Measurements from ENCODE around the gene NUPR1. TPM values are rescaled to one million over a fixed set of nuclear protein-coding genes. Genes with fewer than 3 reads are reported as not detected.
"Not testable (repeated sequence)": the region's sequence is repeated elsewhere in the genome, so short reads cannot be mapped to it uniquely, and the experiment has no call there.

NUPR1 gene
- total RNA-seq, 1 donor from 2014 or later: 33.1 TPM

DNA sequence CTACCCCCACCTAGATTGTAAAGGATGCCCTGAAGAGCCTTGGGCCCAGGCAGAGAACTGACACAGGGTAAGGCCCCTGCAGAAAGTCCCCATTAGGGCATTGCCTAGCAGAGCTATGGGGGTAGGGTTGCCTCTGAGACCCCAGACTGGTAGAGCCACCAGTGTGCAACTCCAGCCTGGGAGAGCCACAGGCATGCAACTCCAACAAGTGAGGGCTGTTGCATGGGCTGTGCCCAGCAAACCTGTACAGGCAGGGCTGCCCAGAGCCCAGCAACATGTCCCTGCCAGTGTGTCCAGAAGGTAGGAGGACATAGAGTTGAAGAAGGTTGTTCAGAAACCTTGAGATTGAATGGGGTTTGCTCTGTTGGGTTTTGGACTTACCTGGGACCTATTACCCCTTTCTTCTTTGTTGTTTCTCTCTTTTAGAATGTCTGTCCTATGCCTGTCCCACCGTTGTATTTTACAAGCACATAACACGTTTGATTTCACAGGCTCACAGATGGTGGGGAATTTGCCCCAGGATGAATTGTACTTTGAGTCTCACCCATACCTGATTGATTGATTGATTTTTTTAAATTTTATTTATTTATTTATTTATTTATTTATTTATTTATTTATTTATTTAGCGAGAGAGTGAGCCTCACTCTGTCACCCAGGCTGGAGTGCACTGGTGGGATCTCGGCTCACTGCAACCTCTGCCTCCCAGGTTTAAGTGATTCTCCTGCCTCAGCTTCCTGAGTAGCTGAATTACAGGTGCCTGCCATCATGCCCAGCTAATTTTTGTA lies 31.4 kb upstream of the NUPR1 start:
- Histone ChIP-seq H3K9me3 (replicated peaks) (peaks cover 13% of the 10 kb centered on the region), H3K27me3 (ENCODE audit: low read depth) (no peaks in the 10 kb centered on the region), H3K4me3 (no peak overlapping the region), H3K36me3 (peaks cover 9% of the 10 kb centered on the region), H3K27ac (replicated peaks) (no peak overlapping the region), H3K4me1 (peaks cover 32% of the 10 kb centered on the region)
- TF ChIP-seq CTCF (IDR thresholded peaks at IDR 0.05; ENCODE audit: borderline replicate concordance): no peak
- intact Hi-C loops (cut with micrococcal nuclease): no loop called here
- DNase-seq: no peak

GRCh38 chr16:28569021-28569420 lies 30.2 kb upstream of the NUPR1 start:
- DNase-seq: no peak
- Histone ChIP-seq H3K36me3 (peaks cover 9% of the 10 kb centered on the region), H3K9me3 (replicated peaks) (peaks cover 13% of the 10 kb centered on the region), H3K27ac (replicated peaks) (no peak overlapping the region), H3K4me3 (no peak overlapping the region), H3K4me1 (peaks cover 25% of the 10 kb centered on the region), H3K27me3 (ENCODE audit: low read depth) (no peaks in the 10 kb centered on the region)
- intact Hi-C loops (cut with micrococcal nuclease): no loop called here
- TF ChIP-seq CTCF (IDR thresholded peaks at IDR 0.05; ENCODE audit: borderline replicate concordance): no peak

DNA sequence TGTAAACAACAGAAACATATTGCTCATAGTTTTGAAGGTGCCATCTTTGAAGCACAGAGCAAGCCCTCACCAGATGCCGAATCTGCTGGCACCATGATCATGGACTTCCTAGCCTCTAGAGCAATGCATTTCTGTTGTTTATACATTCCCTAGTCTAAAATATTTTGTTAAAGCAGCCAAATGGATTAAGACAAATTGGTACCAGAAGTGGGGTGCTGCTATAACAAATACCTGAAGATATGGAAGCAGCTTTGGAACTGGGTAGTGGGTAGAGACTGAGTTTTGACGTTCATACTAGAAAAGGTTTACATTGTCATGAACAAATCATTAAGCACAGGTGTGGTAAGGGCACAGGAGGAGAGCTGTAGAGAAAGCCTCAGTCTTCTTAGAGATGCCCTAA lies 28.5 kb upstream of the NUPR1 start:
- Histone ChIP-seq H3K4me1 (peaks cover 12% of the 10 kb centered on the region), H3K27ac (replicated peaks) (no peak overlapping the region), H3K9me3 (replicated peaks) (peaks cover 13% of the 10 kb centered on the region), H3K4me3 (no peak overlapping the region), H3K27me3 (ENCODE audit: low read depth) (no peaks in the 10 kb centered on the region), H3K36me3 (peaks cover 9% of the 10 kb centered on the region)
- DNase-seq: no peak
- TF ChIP-seq CTCF (IDR thresholded peaks at IDR 0.05; ENCODE audit: borderline replicate concordance): no peak
- intact Hi-C loops (cut with micrococcal nuclease): no loop called here

DNA sequence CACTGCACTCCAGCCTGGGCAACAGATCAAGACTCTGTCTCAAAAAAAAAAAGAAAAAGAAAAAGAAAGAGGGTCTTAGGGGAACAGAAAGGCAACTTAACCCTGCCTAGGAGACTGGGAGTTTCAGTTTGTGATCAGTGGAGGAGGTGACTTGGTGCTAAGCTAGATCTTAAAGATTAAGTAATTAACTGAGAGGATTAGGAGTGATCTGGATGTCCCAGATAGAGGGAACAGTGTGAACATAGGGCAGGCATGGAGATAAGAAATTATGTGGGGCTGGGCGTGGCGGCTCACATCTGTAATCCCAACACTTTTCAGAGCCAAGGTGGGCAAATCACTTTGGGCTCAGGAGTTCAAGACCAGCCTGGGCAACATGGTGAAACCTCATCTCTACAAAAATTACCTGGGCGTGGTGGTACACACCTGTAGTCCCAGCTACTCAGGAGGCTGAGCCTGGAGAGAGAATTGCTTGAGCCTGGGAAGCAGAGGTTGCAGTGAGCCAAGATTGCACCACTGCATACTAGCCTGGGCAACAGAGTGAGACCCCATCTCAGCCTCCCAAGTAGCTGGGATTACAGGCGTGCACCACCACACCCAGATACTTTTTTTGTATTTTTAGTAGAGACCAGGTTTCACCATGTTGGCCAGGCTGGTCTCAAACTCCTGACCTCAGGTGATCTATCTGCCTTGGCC lies 27.6 kb upstream of the NUPR1 start:
- H3K27ac ChIP-seq (replicated peaks); DNase-seq; H3K36me3 ChIP-seq; intact Hi-C loops (cut with micrococcal nuclease); H3K4me3 ChIP-seq; H3K27me3 ChIP-seq (ENCODE audit: low read depth): not testable (repeated sequence)
- H3K9me3 ChIP-seq (replicated peaks): peaks cover 13% of the 10 kb centered on the region
- H3K4me1 ChIP-seq: peaks cover 13% of the 10 kb centered on the region

DNA sequence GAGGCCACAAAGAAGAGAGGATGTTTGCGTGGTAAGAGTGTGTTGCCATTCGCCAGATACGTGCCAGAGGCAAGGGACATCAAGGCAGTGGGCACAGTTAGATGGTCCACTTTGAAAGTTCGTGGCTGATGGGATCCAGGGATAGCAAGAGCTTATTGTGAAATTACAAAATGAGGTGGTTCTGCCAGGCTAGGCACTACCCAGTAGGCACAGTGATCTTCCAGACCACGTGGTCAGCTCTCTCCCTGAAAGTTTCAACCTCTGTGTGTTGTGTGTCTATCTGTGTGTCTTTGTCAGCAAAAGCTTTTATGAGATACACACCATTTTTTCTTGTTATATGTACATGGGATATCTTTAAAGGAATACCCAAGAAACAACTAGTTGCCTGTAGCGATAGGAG lies 24.4 kb upstream of the NUPR1 start:
- peaks cover 13% of the 10 kb centered on the region for H3K9me3 ChIP-seq (replicated peaks)
- TF ChIP-seq CTCF (IDR thresholded peaks at IDR 0.05; ENCODE audit: borderline replicate concordance): no peak
- DNase-seq: no peak
- H3K27ac ChIP-seq (replicated peaks): no peak overlapping the region
- intact Hi-C loops (cut with micrococcal nuclease): no loop called here
- H3K4me1 ChIP-seq: peaks cover 16% of the 10 kb centered on the region
- H3K4me3 ChIP-seq: no peak overlapping the region
- no peaks in the 10 kb centered on the region for H3K27me3 ChIP-seq (ENCODE audit: low read depth)
- peaks cover 21% of the 10 kb centered on the region for H3K36me3 ChIP-seq

DNA sequence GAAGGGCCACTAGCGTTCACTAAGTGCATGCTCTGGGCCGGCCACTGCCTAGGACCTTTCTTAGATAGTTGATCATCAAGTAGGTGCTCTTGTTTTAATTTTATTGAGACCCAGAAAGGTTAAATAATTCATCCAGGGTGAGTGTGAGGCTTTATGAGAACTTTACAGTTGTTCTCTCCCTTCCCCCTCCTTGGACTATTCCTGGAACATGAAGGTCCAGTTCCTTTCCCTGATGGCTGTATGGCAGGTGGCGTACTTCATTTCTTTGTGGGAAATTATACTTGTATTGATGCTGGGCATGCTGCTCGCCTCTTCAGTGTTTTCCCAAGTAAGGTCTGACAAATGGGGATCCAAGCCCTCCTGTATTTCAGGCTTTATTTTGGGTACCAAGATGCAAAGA lies 23.4 kb upstream of the NUPR1 start:
- no peak for TF ChIP-seq CTCF (IDR thresholded peaks at IDR 0.05; ENCODE audit: borderline replicate concordance)
- no peak overlapping the region for H3K27ac ChIP-seq (replicated peaks)

More for the DNA sequence above, 23.4 kb upstream of the NUPR1 start:
- H3K27me3 ChIP-seq (ENCODE audit: low read depth): no peaks in the 10 kb centered on the region
- peaks cover 21% of the 10 kb centered on the region for H3K36me3 ChIP-seq
- intact Hi-C loops (cut with micrococcal nuclease): no loop called here
- peaks cover 16% of the 10 kb centered on the region for H3K4me1 ChIP-seq
- no peak for DNase-seq
- peaks cover 9% of the 10 kb centered on the region for H3K9me3 ChIP-seq (replicated peaks)
- no peak overlapping the region for H3K4me3 ChIP-seq

All from left ventricle myocardium inferior (tissue), 1 donor.